Activated CD4-positive, alpha-beta memory T cell treated with anti-CD3 and anti-CD28 coated beads for 36 hours (primary cell): ENCODE data around the gene LSAMP. TPM values are rescaled to one million over a fixed set of nuclear protein-coding genes. Genes with fewer than 3 reads are reported as not detected.
"Not testable (repeated sequence)": the region's sequence is repeated elsewhere in the genome, so short reads cannot be mapped to it uniquely, and the experiment has no call there.

Experiments used
- CTCF ChIA-PET: fragments of 350-600 bp; sonication (Branson Sonifier 250); formaldehyde crosslinking; loops from one replicate; lab custom pipeline; 2021; ENCODE audit warnings: antibody characterized with exemption, inconsistent platforms; lab: Charles Lee
- POLR2A ChIA-PET: fragments of 350-600 bp; sonication (Branson Sonifier 250); formaldehyde crosslinking; loops from one replicate; lab custom pipeline; 2021; ENCODE audit warnings: antibody characterized with exemption; lab: Charles Lee
- DNase-seq: peaks from one replicate; pipeline ENCODE4 v3.0.0-alpha.2; 2020
- H3K27ac Mint-ChIP-seq: one replicate; pipeline ENCODE4 v1.8.0; 2021; ENCODE audit warnings: mixed read lengths
- H3K27me3 Mint-ChIP-seq: one replicate; pipeline ENCODE4 v1.8.0; 2021; ENCODE audit warnings: mixed read lengths
- H3K36me3 Mint-ChIP-seq: one replicate; pipeline ENCODE4 v1.8.0; 2021; ENCODE audit warnings: mixed read lengths
- H3K4me1 Mint-ChIP-seq: one replicate; pipeline ENCODE4 v1.8.0; 2021; ENCODE audit warnings: low read depth, mixed read lengths
- H3K4me3 Mint-ChIP-seq: one replicate; pipeline ENCODE4 v1.8.0; 2021; ENCODE audit warnings: mild to moderate bottlenecking, mixed read lengths
- H3K9me3 Mint-ChIP-seq: one replicate; pipeline ENCODE4 v1.8.0; 2021; ENCODE audit warnings: mixed read lengths
- intact Hi-C: fragments of 100-400 bp; cut with micrococcal nuclease; formaldehyde crosslinking; loops from one replicate; pipeline ENCODE4 v1.15.1; 2023
- total RNA-seq, 2 experiments: library from RNA; stranded (reverse); gene quantifications; one replicate each; pipeline ENCODE4 v1.2.3, GENCODE V29; 2021

The LSAMP gene
- total RNA-seq, 2 experiments from 2014 or later: not detected

DNA sequence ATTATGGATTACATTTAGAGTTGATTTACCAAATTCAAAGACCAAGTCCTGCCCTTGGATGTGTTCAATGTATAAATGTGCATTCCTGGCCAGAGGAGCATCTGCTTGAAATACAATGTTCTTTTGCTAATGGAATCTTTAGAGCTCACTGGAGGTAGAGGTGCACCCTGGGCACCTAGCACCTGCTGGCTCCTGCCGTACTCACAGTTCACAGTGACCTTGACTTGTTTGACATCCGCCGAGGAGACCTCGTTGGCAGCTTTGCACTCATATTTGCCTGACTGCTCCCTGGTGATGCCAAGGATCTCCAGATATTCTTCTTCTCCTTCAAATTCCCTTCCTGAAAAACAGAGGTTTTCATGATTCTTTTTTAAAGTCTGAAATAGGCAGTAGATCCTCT is 593.0 kb downstream of the LSAMP start:
- Mint-ChIP-seq H3K4me1 (no peaks in the 10 kb centered on the region), H3K27ac (no peak overlapping the region), H3K9me3 (no peaks in the 10 kb centered on the region), H3K36me3 (no peaks in the 10 kb centered on the region), H3K4me3 (no peak overlapping the region), H3K27me3 (peaks cover 12% of the 10 kb centered on the region)
- ChIA-PET POLR2A (no interaction called here), CTCF (no interaction called here)
- intact Hi-C loops: no loop called here
- DNase-seq: no peak

DNA sequence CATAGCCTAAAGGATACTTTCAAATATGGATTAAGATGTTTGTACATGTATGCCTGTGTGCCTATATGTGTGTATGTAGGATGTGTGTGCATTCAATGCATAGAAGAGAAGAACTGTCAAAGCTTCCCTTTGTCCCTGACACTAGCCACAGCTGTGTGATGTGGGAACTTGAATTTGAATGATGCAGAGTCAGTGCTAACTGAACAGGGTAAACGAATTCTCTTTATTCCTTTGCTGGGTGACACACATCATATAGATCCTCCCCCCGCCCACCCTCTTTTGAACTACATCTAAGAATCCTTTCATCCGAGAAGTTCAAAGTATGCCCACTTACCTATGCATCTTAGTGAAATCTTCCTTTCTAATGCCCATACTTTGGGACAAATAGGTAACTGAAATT is 593.7 kb downstream of the LSAMP start:
- Mint-ChIP-seq H3K27me3 (peaks cover 12% of the 10 kb centered on the region), H3K27ac (no peak overlapping the region), H3K9me3 (no peaks in the 10 kb centered on the region), H3K4me1 (no peaks in the 10 kb centered on the region), H3K36me3 (no peaks in the 10 kb centered on the region), H3K4me3 (no peak overlapping the region)
- CTCF ChIA-PET: no interaction called here
- intact Hi-C loops: no loop called here
- POLR2A ChIA-PET: no interaction called here
- DNase-seq: no peak

DNA sequence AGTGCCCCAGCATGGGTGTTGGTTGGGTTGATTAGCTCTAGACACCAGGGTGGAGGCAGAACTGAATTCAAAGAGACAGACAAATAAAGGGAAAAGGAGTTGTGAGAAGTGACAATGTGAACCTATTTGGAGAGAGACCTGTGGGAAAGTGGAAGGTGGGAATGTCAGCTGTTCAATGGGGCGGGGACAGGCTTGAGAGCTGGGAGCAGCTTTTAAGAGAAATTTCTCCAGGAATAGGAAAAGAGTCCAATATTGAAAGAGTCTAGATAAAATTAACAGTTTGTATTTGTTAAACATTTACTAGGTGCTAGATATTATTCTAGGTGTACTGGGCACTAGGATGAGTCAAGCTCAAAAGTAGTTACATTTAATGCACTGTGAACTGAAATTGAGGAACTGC is 596.6 kb downstream of the LSAMP start:
- H3K4me1 Mint-ChIP-seq: no peaks in the 10 kb centered on the region
- ChIA-PET CTCF (interaction anchor here (1.8 kb wide), 1 partner anchor 12 kb away, joined by 6 read pairs; no protein-coding TSS in a partner anchor), POLR2A (no interaction called here)
- no peaks in the 10 kb centered on the region for H3K36me3 Mint-ChIP-seq
- no peak overlapping the region for H3K4me3 Mint-ChIP-seq
- no peak for DNase-seq
- H3K9me3 Mint-ChIP-seq: no peaks in the 10 kb centered on the region
- peaks cover 6% of the 10 kb centered on the region for H3K27me3 Mint-ChIP-seq
- H3K27ac Mint-ChIP-seq: no peak overlapping the region
- intact Hi-C loops: no loop called here

DNA sequence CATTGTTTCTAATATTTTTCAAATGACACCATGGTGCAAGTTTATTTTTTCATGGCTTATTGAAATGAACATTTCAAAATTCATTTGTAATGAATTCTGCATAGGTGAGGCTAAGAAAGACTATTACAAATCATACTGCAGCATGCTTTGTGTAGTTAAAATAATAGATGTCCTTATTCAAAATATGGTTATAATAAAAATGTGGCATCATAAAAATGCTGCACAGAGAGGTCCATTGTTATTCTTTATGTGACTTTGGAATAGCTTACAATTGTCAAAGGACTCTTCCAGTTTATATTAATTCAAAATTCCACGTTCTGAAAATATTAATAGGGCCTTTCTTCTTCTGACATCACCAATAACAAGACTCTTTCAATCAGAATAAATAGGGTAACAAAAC is 599.3 kb downstream of the LSAMP start:
- H3K9me3 Mint-ChIP-seq: no peaks in the 10 kb centered on the region
- no peaks in the 10 kb centered on the region for H3K4me1 Mint-ChIP-seq
- DNase-seq: no peak
- H3K27me3 Mint-ChIP-seq: peaks cover 4% of the 10 kb centered on the region
- intact Hi-C loops: no loop called here
- no peaks in the 10 kb centered on the region for H3K36me3 Mint-ChIP-seq
- H3K4me3 Mint-ChIP-seq: no peak overlapping the region
- ChIA-PET POLR2A (no interaction called here), CTCF (interaction anchor here (1.1 to 1.4 kb wide), 2 partner anchors 9 to 12 kb away, joined by 3 to 4 read pairs; no protein-coding TSS in a partner anchor)
- H3K27ac Mint-ChIP-seq: no peak overlapping the region

DNA sequence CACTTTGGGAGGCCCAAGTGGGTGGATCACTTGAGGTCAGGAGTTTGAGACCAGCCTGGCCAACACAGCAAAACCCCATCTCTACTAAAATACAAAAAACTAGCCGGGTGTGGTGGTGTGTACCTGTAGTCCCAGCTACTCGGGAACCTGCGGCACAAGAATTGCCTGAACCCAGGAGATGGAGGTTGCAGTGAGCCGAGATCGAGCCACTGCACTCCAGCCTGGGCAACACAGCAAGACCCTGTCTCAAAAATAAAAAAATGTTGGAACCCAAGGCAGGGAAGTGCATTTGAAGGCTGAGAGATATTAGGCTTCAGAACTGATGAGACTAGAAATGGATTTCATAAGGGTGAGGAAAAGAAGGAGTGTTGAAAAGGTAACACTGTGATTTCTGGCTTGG is 600.6 kb downstream of the LSAMP start:
- CTCF ChIA-PET: interaction anchor here (1.4 kb wide), 1 partner anchor 8 kb away, joined by 4 read pairs; no protein-coding TSS in a partner anchor
- H3K27ac Mint-ChIP-seq, H3K9me3 Mint-ChIP-seq, POLR2A ChIA-PET, H3K36me3 Mint-ChIP-seq, DNase-seq, H3K27me3 Mint-ChIP-seq, H3K4me3 Mint-ChIP-seq, intact Hi-C loops, H3K4me1 Mint-ChIP-seq: not testable (repeated sequence)

DNA sequence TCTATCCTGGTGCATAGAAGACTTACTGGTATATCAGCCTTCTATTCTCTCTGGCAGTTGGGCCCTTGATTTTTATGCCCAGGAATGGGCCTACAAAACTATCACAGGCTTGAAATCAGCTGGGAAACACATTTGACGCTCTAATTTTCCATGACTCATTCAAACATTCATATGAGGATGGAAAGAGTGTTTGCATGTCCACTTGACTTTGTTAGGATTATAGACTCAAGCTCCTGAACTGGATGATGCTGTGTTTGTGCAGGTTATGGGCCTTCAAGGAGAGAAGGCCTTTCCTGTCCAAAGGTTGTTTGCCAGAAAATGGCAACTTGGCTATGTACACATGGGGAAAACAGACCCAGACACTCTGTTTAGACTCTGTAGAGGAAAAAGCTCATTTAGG is 602.1 kb downstream of the LSAMP start:
- Mint-ChIP-seq H3K36me3 (no peaks in the 10 kb centered on the region), H3K27ac (no peak overlapping the region), H3K27me3 (no peaks in the 10 kb centered on the region), H3K4me1 (no peaks in the 10 kb centered on the region), H3K9me3 (no peaks in the 10 kb centered on the region), H3K4me3 (no peak overlapping the region)
- DNase-seq: no peak
- intact Hi-C loops: no loop called here
- ChIA-PET CTCF (interaction anchor here (1.1 kb wide), 1 partner anchor 8 kb away, joined by 3 read pairs; no protein-coding TSS in a partner anchor), POLR2A (no interaction called here)

DNA sequence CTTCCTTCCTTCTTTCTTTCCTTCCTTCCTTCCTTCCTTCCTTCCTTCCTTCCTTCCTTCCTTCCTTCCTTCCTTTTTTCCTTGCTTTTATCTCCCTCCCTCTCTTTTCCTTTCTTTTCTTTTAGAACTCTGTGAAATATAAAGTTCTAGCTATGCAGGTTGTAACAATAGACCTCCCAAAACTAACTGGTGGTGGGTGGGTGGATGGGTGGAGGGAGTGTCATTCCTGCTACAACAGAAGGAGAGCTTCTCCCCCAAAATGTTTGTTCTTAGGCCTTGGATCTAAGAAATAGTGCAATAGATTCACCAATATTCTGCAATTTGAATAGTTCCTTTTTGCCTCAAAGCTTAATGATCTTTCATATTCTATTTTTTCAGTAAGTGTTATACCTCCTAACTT is 606.0 kb downstream of the LSAMP start:
- intact Hi-C loops: no loop called here
- no peak overlapping the region for H3K27ac Mint-ChIP-seq
- no peak for DNase-seq
- no peaks in the 10 kb centered on the region for H3K9me3 Mint-ChIP-seq
- H3K4me3 Mint-ChIP-seq: no peak overlapping the region
- no peaks in the 10 kb centered on the region for H3K27me3 Mint-ChIP-seq
- H3K36me3 Mint-ChIP-seq: no peaks in the 10 kb centered on the region
- H3K4me1 Mint-ChIP-seq: no peaks in the 10 kb centered on the region
- CTCF ChIA-PET: no interaction called here
- POLR2A ChIA-PET: no interaction called here

DNA sequence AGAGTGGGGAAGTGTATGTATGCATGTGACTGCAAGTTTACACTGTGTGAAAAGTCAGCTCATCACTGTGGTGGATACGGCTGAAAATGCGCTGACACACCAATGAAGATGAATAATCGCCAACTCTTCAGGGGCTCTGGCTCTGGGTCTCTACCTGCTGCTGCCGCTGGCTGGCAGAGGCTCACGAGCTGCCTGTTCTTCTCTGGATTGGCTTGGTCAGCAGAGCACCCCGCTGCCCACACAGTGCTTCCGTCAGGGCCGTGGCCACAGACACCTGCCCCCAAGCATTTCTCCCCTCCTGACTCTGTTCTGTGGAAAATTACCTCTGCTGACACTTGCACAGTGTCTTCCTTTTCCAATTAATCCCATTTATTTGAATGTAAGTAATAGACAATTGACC is 606.5 kb downstream of the LSAMP start:
- POLR2A ChIA-PET: no interaction called here
- Mint-ChIP-seq H3K27me3 (no peaks in the 10 kb centered on the region), H3K4me3 (no peak overlapping the region), H3K27ac (no peak overlapping the region), H3K9me3 (no peaks in the 10 kb centered on the region), H3K36me3 (no peaks in the 10 kb centered on the region), H3K4me1 (no peaks in the 10 kb centered on the region)
- CTCF ChIA-PET: interaction anchor here (1.1 to 1.2 kb wide), 2 partner anchors 10 to 54 kb away, joined by 3 read pairs; no protein-coding TSS in a partner anchor
- DNase-seq: no peak
- intact Hi-C loops: no loop called here

DNA sequence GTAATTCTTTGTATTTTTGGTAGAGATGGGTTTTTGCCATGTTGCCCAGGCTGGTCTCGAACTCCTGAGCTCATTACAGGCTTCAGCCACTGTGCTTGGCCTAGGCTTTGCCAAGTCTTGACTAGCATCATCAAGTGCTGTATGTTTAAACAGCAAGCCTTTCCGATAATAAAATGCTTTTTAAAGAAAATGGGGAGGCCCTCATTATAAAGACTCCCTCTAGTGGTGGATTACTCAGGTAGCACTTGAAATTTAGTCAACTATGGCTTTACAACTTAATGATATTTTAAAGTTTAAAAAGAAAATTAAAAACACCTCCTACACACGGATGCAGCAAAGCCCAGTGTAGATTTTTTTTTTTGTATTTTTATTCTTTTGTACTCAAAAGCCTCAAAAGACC is 608.3 kb downstream of the LSAMP start:
- intact Hi-C loops: no loop called here
- H3K9me3 Mint-ChIP-seq: no peaks in the 10 kb centered on the region
- H3K36me3 Mint-ChIP-seq: no peaks in the 10 kb centered on the region
- no peaks in the 10 kb centered on the region for H3K27me3 Mint-ChIP-seq
- POLR2A ChIA-PET: no interaction called here
- DNase-seq: no peak
- H3K4me3 Mint-ChIP-seq: no peak overlapping the region
- H3K4me1 Mint-ChIP-seq: no peaks in the 10 kb centered on the region
- no peak overlapping the region for H3K27ac Mint-ChIP-seq
- CTCF ChIA-PET: interaction anchor here (1.0 to 2.1 kb wide), 8 partner anchors 9 to 475 kb away, joined by 3 to 9 read pairs (median 4); no protein-coding TSS in a partner anchor

DNA sequence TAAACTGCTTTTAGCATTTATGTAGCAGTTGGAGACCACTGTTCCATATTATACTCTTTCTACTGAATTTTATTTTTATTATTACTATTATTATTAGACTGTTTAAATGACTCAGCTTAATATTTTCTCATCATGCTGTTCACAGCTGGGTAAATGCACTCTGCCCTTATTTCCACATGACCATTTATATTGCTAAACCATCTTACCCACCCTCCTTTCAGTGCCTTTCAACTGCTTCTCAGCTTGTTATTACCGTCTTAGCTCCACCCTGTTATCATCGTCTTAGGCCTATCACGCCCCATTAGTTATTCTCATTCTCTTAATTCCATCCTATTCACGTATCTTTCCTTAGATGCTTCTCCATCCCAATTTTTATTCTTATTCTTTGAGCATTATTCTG is 609.3 kb downstream of the LSAMP start:
- Mint-ChIP-seq H3K36me3 (no peaks in the 10 kb centered on the region), H3K4me1 (no peaks in the 10 kb centered on the region), H3K9me3 (no peaks in the 10 kb centered on the region), H3K27me3 (peaks cover 3% of the 10 kb centered on the region), H3K4me3 (no peak overlapping the region), H3K27ac (no peak overlapping the region)
- POLR2A ChIA-PET: no interaction called here
- intact Hi-C loops: no loop called here
- no peak for DNase-seq
- CTCF ChIA-PET: interaction anchor here (0.9 to 2.1 kb wide), 11 partner anchors 10 to 21 kb away, joined by 3 to 9 read pairs (median 4); no protein-coding TSS in a partner anchor

DNA sequence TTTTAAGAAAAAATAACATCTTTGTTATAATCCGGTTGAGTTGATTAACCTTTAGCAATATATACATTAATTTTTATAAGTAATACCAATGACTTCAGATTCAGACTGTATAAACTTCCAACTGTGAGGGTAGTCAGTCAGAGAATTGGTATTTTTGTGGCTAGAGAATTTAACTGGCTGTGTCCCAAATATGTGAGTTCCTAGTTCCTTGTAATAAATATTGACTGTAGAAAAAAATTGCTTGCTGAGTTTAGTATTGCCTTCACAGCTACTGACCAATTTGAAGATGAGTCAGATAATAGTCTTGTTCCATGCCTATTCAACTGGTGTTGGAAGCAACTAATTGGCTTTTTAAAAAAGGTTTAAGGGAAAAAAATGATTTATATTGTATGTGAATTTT is 611.2 kb downstream of the LSAMP start:
- ChIA-PET POLR2A (no interaction called here), CTCF (interaction anchor here (0.7 to 1.3 kb wide), 3 partner anchors 8 to 19 kb away, joined by 3 to 4 read pairs (median 4); no protein-coding TSS in a partner anchor)
- no peak for DNase-seq
- Mint-ChIP-seq H3K4me3 (no peak overlapping the region), H3K36me3 (no peaks in the 10 kb centered on the region), H3K9me3 (no peaks in the 10 kb centered on the region), H3K27ac (no peak overlapping the region), H3K27me3 (peaks cover 5% of the 10 kb centered on the region), H3K4me1 (no peaks in the 10 kb centered on the region)
- intact Hi-C loops: no loop called here

DNA sequence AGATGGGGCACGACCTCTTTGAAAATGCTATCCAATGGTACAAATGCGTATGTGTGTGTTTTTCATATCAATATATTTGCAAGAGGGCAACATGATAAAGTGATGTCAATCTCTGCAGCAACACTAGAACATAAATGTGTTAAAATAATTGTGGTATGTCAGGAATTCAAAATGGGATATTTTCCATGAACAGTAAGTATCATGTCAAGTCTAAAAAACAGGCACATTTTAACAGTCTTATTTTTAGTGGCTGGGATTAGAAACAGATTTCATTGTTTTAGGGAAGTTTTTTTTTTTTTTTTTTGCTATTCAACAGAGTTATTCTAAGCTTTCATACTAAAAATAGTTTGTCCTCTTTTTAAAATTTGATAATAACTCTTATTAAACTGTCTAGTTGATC is 612.2 kb downstream of the LSAMP start:
- H3K36me3 Mint-ChIP-seq: no peaks in the 10 kb centered on the region
- no peak overlapping the region for H3K4me3 Mint-ChIP-seq
- ChIA-PET POLR2A (no interaction called here), CTCF (interaction anchor here (1.1 kb wide), 1 partner anchor 21 kb away, joined by 3 read pairs; no protein-coding TSS in a partner anchor)
- DNase-seq: no peak
- no peaks in the 10 kb centered on the region for H3K4me1 Mint-ChIP-seq
- H3K27me3 Mint-ChIP-seq: peaks cover 10% of the 10 kb centered on the region
- no peak overlapping the region for H3K27ac Mint-ChIP-seq
- no peaks in the 10 kb centered on the region for H3K9me3 Mint-ChIP-seq
- intact Hi-C loops: no loop called here

DNA sequence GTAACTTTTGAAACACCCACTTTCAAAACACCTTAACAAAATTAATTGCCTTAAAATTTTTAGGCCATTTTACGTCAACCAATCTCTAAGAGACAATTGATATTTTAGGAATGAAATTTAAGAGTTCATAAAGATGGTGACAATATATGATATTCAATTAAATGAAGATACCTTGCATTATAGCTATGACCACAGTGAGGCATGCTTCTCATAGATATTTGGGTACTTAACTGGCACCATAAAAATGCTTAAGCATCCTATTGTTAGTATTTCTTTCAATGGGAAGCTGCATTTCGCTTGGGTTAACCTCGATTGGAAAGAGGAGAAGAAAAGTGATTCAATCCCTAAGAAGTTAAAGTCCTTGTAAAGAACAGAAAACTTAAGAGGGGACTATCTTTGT is 613.0 kb downstream of the LSAMP start:
- Mint-ChIP-seq H3K36me3 (no peaks in the 10 kb centered on the region), H3K4me3 (no peak overlapping the region), H3K9me3 (no peaks in the 10 kb centered on the region), H3K27ac (no peak overlapping the region), H3K4me1 (no peaks in the 10 kb centered on the region), H3K27me3 (peaks cover 15% of the 10 kb centered on the region)
- CTCF ChIA-PET: interaction anchor here (0.6 to 1.1 kb wide), 2 partner anchors 20 to 1336 kb away, joined by 3 read pairs; no protein-coding TSS in a partner anchor
- POLR2A ChIA-PET: no interaction called here
- no peak for DNase-seq
- intact Hi-C loops: no loop called here
